ENCODE results near the gene FTO. TPM values are rescaled to one million over a fixed set of nuclear protein-coding genes. Genes with fewer than 3 reads are reported as not detected.

FTO gene
- total and polyA plus RNA-seq, 2 of the 13 experiments (the other 11 are each of a cell fraction or from before 2014, with no cell fraction given) = 41.6 to 55.8 TPM

GRCh38 chr16:54175169-54175551 lies 471.2 kb downstream of the FTO start (continued):
- no peak for TF ChIP-seq MAF1 (CRISPR knock-in tag; IDR thresholded peaks at IDR 0.05; ENCODE audit: borderline replicate concordance)
- TF ChIP-seq, protein P1, sequence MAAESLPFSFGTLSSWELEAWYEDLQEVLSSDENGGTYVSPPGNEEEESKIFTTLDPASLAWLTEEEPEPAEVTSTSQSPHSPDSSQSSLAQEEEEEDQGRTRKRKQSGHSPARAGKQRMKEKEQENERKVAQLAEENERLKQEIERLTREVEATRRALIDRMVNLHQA (CRISPR knock-in tag; IDR thresholded peaks at IDR 0.05) = no peak
- TF ChIP-seq ZNF619 (CRISPR knock-in tag; IDR thresholded peaks at IDR 0.05) = no peak
- peak; percentile 23; the same call in 1 of the 2 replicates for TF ChIP-seq ZSCAN30 (CRISPR knock-in tag; IDR thresholded peaks at IDR 0.05)
- TF ChIP-seq CSRNP2 (CRISPR knock-in tag; conservative IDR thresholded peaks at IDR 0.05; ENCODE audit: low read depth) = no peak
- no peak for TF ChIP-seq ASH2L (IDR thresholded peaks at IDR 0.05; ENCODE audit: insufficient read length, low read depth, low read length)
- peak; percentile 89 for TF ChIP-seq MAZ (IDR thresholded peaks at IDR 0.05; ENCODE audit: borderline replicate concordance, low read depth, low read length)
- TF ChIP-seq MAZ (CRISPR knock-in tag; IDR thresholded peaks at IDR 0.05; ENCODE audit: low read depth) = peak; percentile 13; the same call in 1 of the 2 replicates
- TF ChIP-seq, protein P2, sequence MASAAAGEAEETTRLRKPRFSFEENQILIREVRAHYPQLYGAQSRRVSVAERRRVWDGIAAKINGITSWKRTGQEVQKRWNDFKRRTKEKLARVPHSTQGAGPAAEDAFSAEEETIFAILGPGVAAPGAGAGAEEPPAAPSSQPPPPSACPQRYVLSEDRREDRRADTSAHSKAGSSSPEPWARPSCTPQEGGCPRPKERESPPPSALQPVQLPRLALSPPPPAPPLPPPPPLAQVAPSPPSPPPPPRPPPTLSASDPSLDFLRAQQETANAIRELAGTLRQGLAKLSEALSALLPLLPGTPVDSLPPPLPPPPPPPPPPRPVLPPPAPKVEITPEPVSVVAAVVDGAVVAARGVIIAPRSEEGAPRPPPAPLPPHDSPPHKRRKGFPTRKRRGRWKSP (CRISPR knock-in tag; IDR thresholded peaks at IDR 0.05) = no peak
- TF ChIP-seq CAMTA2 (CRISPR knock-in tag; IDR thresholded peaks at IDR 0.05; ENCODE audit: borderline replicate concordance) = no peak
- TF ChIP-seq ZNF569 (CRISPR knock-in tag; IDR thresholded peaks at IDR 0.05; ENCODE audit: borderline replicate concordance) = no peak
- TF ChIP-seq ELF1 (CRISPR knock-in tag; IDR thresholded peaks at IDR 0.05) = no peak; the same call in 1 of the 2 replicates
- no peak for TF ChIP-seq KLF6 (CRISPR knock-in tag; IDR thresholded peaks at IDR 0.05)
- TF ChIP-seq ATF1 (CRISPR knock-in tag; IDR thresholded peaks at IDR 0.05) = no peak
- TF ChIP-seq AGO1 (IDR thresholded peaks at IDR 0.05; ENCODE audit: low read depth, low read length, poor library complexity, severe bottlenecking) = no peak
- no peak; the same call in 1 of the 2 replicates for TF ChIP-seq SMC3 (IDR thresholded peaks at IDR 0.05; ENCODE audit: low read length)
- TF ChIP-seq, protein P3, sequence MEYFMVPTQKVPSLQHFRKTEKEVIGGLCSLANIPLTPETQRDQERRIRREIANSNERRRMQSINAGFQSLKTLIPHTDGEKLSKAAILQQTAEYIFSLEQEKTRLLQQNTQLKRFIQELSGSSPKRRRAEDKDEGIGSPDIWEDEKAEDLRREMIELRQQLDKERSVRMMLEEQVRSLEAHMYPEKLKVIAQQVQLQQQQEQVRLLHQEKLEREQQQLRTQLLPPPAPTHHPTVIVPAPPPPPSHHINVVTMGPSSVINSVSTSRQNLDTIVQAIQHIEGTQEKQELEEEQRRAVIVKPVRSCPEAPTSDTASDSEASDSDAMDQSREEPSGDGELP (IDR thresholded peaks at IDR 0.05; ENCODE audit: borderline replicate concordance, low read depth) = no peak
- peak; percentile 76; the same call in 1 of the 2 replicates for TF ChIP-seq ZBTB3 (CRISPR knock-in tag; IDR thresholded peaks at IDR 0.05; ENCODE audit: borderline replicate concordance, low read depth)
- TF ChIP-seq, protein P4, sequence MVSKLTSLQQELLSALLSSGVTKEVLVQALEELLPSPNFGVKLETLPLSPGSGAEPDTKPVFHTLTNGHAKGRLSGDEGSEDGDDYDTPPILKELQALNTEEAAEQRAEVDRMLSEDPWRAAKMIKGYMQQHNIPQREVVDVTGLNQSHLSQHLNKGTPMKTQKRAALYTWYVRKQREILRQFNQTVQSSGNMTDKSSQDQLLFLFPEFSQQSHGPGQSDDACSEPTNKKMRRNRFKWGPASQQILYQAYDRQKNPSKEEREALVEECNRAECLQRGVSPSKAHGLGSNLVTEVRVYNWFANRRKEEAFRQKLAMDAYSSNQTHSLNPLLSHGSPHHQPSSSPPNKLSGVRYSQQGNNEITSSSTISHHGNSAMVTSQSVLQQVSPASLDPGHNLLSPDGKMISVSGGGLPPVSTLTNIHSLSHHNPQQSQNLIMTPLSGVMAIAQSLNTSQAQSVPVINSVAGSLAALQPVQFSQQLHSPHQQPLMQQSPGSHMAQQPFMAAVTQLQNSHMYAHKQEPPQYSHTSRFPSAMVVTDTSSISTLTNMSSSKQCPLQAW (CRISPR knock-in tag; IDR thresholded peaks at IDR 0.05) = no peak
- TF ChIP-seq SRF (IDR thresholded peaks at IDR 0.05; ENCODE audit: low read depth, low read length) = no peak
- peak; percentile 49; the same call in 1 of the 2 replicates for TF ChIP-seq JUN (CRISPR knock-in tag; IDR thresholded peaks at IDR 0.05)
- no peak for TF ChIP-seq KDM5B (CRISPR knock-in tag; IDR thresholded peaks at IDR 0.05; ENCODE audit: borderline replicate concordance)
- TF ChIP-seq ZNF275 (CRISPR knock-in tag; IDR thresholded peaks at IDR 0.05; ENCODE audit: borderline replicate concordance) = no peak
- no peak for TF ChIP-seq ATF7 (IDR thresholded peaks at IDR 0.05)
- TF ChIP-seq ATF7 (CRISPR knock-in tag; IDR thresholded peaks at IDR 0.05) = peak; percentile 47; the same call in 1 of the 2 replicates
